A549 (cell line): ENCODE data around the gene SGCA.

Experiments
- BHLHE40 ChIP-seq: IDR thresholded peaks from 2 replicates; pipeline ENCODE4 v1.6.1; 2012; ENCODE audit warnings: low read depth, low read length, inconsistent platforms
- MAFK ChIP-seq: fragments of 450-650 bp; IDR thresholded peaks from 2 replicates; pipeline ENCODE4 v1.6.1; 2014; ENCODE audit not compliant: partially characterized antibody
- MAZ ChIP-seq: fragments of 150-350 bp; IDR thresholded peaks from 2 replicates; pipeline ENCODE4 v1.6.1; 2014; ENCODE audit warnings: antibody characterized with exemption, low read depth, low read length, borderline replicate concordance
- NFE2L2 ChIP-seq: fragments of 150-350 bp; conservative IDR thresholded peaks from 2 replicates; pipeline ENCODE4 v1.6.1; 2014; ENCODE audit warnings: low read length
- POLR2A ChIP-seq: IDR thresholded peaks from 2 replicates; pipeline ENCODE4 v1.6.1; 2012; ENCODE audit warnings: mild to moderate bottlenecking, low read length
- RAD21 ChIP-seq, 2 experiments: fragments of >200 bp in 1 of 2; sonication (Bioruptor Twin) in 1 of 2; formaldehyde crosslinking in 1 of 2; IDR thresholded peaks in 1 of 2; conservative IDR thresholded peaks in 1 of 2; 2 replicates in 1 of 2; 3 replicates in 1 of 2; pipeline ENCODE4 v1.6.1; 2012 to 2018; ENCODE audit warnings: inconsistent platforms in 1 of 2
- RCOR1 ChIP-seq: fragments of 150-350 bp; IDR thresholded peaks from 2 replicates; pipeline ENCODE4 v1.6.1; 2014; ENCODE audit warnings: antibody characterized with exemption, low read length, low read depth
- RFX5 ChIP-seq: fragments of 450-650 bp; IDR thresholded peaks from 2 replicates; pipeline ENCODE4 v1.7.1; 2014; ENCODE audit warnings: antibody characterized with exemption, mild to moderate bottlenecking, moderate library complexity
- ZFP36 ChIP-seq: fragments of 450-650 bp; IDR thresholded peaks from 2 replicates; pipeline ENCODE4 v1.6.1; 2014; ENCODE audit warnings: borderline replicate concordance; ENCODE audit not compliant: partially characterized antibody
- ZNF302 ChIP-seq: fragments of 250-450 bp; sonication (Bioruptor Pico); IDR thresholded peaks from 2 replicates; pipeline ENCODE4 v1.9.0; 2021; ENCODE audit warnings: inconsistent platforms, mild to moderate bottlenecking, moderate library complexity
- TF ChIP-seq, protein P1 (sequence below): fragments of 450-650 bp; IDR thresholded peaks from 2 replicates; pipeline ENCODE4 v1.6.1; 2014; ENCODE audit warnings: antibody characterized with exemption
- TF ChIP-seq, protein P2 (sequence below): fragments of 200-600 bp; sonication (generic); IDR thresholded peaks from 2 replicates; pipeline ENCODE4 v1.6.1; 2016; ENCODE audit warnings: antibody characterized with exemption, mild to moderate bottlenecking, moderate library complexity
- TF ChIP-seq, protein P3 (sequence below): fragments of >200 bp; sonication (Bioruptor Twin); formaldehyde crosslinking; IDR thresholded peaks from 3 replicates; pipeline ENCODE4 v1.5.1; 2016

DNA sequence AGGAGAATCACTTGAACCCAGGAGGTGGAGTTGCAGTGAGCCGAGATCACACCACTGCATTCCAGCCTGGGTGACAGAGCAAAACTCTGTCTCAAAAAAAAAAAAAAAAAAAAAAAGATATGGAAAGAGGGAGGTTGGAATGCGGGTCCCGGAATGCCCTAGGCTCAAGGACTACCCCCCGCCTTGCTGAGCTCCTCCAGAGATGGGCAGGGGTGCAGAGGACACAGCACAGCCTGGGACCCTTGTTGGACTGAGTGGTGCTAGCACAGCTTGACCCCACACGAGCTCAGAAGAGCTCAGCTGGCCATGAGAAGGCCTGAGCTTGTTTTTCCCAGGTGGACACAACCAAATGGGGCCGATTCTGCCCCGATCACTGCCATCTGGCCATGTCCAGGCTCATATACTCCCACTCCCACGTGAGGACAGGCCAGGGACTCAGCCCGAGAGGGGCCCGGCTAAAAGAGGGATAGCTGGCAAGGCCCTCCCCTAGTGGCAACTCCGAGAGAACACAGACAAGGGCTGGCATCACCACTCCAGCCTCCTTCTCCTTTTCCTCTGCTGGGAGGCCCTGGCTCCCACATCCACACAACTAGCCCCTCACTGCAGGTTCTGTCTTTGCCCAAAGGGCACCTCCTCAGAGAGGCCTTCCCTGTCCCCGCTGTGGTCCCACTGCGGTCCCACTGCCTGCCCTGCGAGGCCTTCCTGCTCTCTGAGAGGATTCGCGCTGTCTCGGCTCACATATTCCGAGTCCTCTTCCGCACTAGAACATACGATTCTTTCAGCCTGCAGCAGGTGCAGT is 11.0 kb downstream of the SGCA start:
- TF ChIP-seq, protein P1, sequence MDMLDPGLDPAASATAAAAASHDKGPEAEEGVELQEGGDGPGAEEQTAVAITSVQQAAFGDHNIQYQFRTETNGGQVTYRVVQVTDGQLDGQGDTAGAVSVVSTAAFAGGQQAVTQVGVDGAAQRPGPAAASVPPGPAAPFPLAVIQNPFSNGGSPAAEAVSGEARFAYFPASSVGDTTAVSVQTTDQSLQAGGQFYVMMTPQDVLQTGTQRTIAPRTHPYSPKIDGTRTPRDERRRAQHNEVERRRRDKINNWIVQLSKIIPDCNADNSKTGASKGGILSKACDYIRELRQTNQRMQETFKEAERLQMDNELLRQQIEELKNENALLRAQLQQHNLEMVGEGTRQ = no peak
- TF ChIP-seq ZFP36 = no peak
- no peak for TF ChIP-seq POLR2A
- no peak for TF ChIP-seq RAD21 (conservative IDR thresholded peaks at IDR 0.05 in 1 of 2, IDR thresholded peaks at IDR 0.05 in 1 of 2)
- TF ChIP-seq, protein P2, sequence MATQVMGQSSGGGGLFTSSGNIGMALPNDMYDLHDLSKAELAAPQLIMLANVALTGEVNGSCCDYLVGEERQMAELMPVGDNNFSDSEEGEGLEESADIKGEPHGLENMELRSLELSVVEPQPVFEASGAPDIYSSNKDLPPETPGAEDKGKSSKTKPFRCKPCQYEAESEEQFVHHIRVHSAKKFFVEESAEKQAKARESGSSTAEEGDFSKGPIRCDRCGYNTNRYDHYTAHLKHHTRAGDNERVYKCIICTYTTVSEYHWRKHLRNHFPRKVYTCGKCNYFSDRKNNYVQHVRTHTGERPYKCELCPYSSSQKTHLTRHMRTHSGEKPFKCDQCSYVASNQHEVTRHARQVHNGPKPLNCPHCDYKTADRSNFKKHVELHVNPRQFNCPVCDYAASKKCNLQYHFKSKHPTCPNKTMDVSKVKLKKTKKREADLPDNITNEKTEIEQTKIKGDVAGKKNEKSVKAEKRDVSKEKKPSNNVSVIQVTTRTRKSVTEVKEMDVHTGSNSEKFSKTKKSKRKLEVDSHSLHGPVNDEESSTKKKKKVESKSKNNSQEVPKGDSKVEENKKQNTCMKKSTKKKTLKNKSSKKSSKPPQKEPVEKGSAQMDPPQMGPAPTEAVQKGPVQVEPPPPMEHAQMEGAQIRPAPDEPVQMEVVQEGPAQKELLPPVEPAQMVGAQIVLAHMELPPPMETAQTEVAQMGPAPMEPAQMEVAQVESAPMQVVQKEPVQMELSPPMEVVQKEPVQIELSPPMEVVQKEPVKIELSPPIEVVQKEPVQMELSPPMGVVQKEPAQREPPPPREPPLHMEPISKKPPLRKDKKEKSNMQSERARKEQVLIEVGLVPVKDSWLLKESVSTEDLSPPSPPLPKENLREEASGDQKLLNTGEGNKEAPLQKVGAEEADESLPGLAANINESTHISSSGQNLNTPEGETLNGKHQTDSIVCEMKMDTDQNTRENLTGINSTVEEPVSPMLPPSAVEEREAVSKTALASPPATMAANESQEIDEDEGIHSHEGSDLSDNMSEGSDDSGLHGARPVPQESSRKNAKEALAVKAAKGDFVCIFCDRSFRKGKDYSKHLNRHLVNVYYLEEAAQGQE = no peak
- TF ChIP-seq, protein P3, sequence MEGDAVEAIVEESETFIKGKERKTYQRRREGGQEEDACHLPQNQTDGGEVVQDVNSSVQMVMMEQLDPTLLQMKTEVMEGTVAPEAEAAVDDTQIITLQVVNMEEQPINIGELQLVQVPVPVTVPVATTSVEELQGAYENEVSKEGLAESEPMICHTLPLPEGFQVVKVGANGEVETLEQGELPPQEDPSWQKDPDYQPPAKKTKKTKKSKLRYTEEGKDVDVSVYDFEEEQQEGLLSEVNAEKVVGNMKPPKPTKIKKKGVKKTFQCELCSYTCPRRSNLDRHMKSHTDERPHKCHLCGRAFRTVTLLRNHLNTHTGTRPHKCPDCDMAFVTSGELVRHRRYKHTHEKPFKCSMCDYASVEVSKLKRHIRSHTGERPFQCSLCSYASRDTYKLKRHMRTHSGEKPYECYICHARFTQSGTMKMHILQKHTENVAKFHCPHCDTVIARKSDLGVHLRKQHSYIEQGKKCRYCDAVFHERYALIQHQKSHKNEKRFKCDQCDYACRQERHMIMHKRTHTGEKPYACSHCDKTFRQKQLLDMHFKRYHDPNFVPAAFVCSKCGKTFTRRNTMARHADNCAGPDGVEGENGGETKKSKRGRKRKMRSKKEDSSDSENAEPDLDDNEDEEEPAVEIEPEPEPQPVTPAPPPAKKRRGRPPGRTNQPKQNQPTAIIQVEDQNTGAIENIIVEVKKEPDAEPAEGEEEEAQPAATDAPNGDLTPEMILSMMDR = no peak
- TF ChIP-seq ZNF302 (CRISPR knock-in tag) = no peak
- no peak for TF ChIP-seq RFX5
- no peak for TF ChIP-seq BHLHE40
- TF ChIP-seq MAZ = no peak
- no peak for TF ChIP-seq NFE2L2
- TF ChIP-seq MAFK = no peak
- TF ChIP-seq RCOR1 = no peak
